HG03575 (cell line): ENCODE data around the gene FAM47E.
"Not testable (repeated sequence)": the region's sequence is repeated elsewhere in the genome, so short reads cannot be mapped to it uniquely, and the experiment has no call there.

ENCODE experiments used
- ATAC-seq: cut with Tn5 transposase; IDR thresholded peaks from one replicate; pipeline ENCODE4 v1.9.1; 2021; ENCODE audit not compliant: unreplicated experiment, insufficient number of reproducible peaks, low FRiP score; ENCODE audit errors: extremely low read depth

The FAM47E gene

DNA sequence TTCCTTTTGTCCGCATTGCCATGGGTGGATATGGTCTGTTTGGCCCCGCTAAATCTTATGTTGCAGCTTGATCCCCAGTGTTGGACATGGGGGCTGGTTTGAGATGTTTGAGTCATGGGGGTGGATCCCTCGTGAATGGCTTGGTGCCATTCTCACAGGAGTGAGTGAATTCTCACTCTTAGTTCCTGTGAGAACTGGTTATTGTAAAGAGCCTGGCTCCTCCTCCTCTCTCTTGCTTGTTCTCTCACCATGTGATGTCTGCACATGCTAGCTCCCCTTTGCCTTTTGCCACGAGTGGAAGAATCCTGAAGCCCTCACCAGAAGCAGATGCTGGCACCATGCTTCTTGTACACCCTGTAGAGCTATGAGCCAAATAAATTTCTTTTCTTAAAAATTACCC lies 32.4 kb downstream of the FAM47E start:
- no peak for ATAC-seq

DNA sequence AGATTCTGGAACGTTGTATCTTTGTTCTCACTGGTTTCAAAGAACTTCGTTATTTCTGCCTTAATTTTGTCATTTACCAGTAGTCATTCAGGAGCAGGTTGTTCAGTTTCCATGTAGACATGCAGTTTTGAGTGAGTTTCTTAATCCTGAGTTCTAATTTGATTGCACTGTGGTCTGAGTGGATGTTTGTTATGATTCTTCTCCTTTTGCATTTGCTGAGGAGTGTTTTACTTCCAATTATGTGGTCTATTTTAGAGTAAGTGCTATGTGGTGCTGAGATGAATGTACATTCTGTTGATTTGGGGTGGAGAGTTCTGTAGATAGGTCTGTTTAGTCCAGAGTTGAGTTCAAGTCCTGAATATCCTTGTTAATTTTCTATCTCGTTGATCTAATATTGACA lies 36.3 kb downstream of the FAM47E start:
- not testable (repeated sequence) for ATAC-seq

DNA sequence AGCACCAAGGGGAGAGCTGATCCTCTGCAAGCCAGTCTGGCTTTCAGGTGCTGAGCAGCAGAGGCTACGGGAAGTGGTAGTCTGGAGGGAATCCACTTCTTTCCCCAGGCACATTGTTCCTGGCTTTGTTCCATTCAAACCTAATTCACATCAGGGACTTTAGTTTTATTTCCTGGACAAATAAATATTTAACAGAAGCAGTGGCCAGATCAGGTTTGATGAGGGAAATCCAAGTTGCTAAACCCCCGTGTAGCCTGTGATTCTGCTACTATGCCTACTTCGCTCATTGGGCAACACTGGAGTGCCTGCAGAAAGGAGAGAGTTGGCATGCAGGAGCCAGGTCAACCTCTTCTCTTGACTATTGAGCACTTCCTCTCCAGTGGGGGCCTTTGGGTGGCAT lies 41.2 kb downstream of the FAM47E start:
- ATAC-seq, result no peak

DNA sequence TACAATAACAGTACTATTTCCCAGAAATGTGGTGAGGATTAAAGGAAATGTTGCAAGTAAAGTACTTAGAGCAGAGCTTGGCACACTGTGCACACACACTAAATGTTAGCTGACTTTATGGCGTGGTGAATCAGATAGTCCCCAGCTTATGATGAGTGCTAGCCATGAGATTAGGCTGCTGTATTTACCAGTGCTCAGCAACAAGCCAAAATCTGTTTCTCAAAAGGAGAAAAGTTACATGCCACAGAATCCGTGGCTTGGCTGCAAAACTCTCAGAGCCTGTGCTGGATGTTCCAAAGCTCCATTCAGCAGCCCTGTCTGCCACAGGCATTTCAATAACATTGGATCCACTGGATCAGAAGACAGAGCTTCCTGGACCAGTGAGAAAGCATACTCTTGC lies 42.3 kb downstream of the FAM47E start:
- no peak for ATAC-seq

DNA sequence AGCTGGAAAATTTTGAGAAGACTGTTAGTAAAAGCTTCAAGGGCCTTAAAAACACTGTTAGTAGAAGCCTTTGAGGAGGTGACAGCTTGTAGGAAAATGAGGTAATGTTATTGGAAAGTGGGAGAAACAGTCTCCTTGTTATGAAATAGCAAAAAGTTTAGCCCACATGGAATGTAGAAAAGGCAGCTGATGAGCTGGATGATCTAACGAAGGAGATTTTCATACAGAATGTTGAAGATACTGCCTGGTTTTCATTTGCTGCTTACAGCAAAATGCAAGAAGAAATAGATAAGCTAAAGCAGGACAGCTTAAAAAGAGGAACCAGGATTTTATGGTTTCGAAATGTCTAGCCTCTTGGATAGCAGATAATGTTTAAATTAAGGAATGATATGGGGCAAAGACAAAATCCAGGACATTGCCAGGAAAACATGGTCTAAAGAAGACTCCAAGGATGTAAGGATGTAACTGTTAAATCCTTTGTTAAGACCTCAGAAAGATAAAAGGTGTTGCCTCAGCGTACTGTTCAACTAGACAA lies 44.8 kb downstream of the FAM47E start:
- no peak for ATAC-seq

DNA sequence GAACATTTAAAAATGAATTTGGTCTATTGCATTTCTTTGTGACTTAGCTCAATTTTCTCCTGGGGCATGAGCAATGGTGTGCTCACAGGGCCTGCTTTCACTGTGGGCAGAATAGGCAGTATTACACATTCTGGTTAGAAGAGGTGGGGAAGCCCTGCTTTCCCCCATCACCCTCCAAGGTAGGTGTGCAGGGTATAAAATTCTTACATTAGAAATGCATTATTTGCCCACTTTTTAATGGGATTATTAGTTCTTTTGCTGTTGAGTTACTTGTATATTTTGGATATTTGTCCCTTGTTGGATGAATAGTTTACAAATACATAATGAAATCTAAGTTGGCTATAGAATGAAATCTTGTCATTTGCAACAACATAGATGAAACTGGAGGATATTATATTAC lies 46.7 kb downstream of the FAM47E start:
- ATAC-seq, result no peak

DNA sequence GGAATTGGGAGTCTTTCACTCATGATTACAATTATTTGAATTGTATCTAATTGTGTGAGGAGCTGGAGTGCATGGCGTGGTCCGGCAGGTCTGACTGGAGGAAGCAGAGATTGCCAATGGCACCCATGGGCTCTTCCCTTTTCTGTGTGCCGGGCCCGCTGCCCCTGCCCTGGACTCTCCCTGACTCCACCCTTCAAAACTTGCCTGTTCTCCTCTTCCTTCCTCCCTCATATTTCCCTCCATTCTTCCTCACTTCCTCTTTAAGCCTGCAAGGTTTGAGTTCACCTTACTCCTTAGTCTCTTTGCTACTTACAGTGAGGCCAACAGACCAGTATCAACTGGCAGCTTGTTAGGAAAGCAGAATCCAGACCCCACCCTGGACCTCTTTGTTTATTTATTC lies 48.5 kb downstream of the FAM47E start:
- no peak for ATAC-seq

DNA sequence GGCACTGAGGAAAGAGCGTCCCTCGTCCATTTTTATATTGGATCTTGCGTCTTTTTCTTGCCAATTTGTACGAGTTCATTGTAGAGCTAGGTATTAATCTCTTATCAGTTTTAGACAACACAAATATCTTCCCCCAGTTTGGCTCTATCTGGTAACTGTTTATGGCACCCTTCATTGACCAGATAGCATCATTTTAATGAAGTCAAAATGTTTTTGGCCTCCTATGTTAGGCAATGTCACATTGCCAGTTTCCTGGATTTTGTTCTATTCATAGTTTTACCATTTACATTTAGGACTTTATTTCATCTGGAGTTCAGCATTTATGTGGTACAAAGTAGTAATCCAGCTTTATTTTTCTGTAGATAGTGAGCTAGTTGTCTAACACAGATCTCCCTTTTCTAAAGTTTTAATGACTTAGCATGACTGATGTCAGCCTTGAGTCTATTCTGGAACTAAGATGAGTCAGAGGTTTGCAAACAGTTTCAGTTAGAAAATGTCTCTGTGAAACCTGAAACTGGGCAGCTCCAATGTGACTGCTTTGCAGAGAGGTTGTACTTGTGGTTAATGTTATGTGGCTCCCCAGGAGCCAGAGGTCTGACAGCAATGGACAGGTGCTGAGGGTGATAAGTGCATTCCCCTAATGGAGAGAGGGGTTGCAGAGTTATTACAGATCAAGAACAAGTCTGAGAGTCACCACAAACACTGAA lies 49.7 kb downstream of the FAM47E start:
- peak; percentile 99 for ATAC-seq

DNA sequence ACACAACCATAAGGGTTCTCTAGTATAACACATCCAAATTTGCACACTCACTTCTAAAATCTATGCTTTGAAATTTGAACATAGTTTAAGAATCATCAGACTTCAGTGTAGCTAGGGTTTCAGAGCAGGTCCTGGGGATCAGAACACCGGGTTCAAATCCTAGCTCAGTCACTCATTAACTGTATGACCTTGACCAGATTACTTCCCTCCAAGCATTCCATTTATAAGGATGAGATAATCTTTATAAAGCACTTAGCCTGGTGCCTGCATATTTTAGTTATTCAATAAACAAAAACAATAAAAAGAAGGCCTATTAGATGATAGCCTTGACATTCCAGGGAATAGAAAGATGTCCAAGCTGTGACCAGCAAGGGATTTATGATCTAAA lies 50.2 kb downstream of the FAM47E start:
- no peak for ATAC-seq

DNA sequence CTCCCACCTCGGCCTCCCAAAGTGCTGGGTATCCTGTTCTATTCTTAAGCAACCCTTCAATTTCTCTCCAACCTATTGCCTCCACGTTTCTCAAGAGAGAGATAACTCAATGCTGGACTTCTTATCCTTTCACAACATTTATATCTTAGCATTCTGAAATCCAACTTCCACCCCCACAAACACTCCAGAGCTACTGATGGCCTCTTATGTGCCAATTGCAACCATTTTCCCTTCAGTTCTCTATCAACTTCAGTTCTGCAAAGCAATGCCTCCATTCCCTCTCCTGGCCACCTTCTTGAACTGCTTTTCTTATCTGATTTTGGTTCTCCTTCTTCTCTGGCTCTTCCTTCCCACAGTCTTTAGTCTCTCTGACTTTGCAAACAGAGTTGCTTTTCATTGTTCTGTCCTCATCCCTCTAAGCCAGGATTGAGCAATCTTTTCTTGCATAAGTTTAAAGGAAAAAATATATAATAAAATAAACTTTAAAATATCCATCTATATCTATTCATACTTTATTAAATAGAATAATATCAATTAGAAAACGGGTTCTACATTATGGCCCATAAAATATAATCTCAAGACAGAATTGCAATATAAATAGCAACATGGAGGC lies 51.4 kb downstream of the FAM47E start:
- ATAC-seq, result no peak

DNA sequence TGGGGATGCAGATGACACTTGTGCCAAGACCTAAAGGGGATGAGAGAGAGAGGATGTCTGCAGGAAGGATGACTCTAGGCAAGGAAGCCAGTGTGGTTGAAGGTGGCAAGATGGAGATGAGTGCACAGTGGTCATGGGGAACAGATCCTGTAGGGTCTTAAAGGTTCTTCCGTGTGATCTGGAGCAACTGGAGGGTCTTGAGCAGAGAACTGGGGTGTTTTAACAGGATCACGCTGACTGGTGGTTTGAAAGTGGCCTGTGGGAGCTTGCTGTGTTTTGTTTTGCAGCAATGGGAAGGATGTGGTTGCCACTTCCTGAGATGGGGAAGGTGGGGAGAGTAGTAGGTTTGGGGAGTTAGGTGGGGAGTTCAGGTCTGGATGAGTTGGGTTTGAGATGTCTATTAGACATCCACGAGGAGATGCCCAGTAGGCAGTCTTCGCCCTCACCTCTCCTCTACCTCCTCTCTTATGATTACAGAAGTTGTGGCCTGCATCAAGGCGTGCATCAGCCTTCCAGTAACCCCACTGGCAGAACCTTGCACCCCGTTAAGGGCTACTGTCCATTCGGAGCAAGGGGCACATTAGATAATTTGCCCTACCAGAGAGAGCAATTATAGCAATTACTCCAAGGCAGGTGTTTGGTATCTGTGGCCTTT lies 53.6 kb downstream of the FAM47E start:
- ATAC-seq, result no peak

DNA sequence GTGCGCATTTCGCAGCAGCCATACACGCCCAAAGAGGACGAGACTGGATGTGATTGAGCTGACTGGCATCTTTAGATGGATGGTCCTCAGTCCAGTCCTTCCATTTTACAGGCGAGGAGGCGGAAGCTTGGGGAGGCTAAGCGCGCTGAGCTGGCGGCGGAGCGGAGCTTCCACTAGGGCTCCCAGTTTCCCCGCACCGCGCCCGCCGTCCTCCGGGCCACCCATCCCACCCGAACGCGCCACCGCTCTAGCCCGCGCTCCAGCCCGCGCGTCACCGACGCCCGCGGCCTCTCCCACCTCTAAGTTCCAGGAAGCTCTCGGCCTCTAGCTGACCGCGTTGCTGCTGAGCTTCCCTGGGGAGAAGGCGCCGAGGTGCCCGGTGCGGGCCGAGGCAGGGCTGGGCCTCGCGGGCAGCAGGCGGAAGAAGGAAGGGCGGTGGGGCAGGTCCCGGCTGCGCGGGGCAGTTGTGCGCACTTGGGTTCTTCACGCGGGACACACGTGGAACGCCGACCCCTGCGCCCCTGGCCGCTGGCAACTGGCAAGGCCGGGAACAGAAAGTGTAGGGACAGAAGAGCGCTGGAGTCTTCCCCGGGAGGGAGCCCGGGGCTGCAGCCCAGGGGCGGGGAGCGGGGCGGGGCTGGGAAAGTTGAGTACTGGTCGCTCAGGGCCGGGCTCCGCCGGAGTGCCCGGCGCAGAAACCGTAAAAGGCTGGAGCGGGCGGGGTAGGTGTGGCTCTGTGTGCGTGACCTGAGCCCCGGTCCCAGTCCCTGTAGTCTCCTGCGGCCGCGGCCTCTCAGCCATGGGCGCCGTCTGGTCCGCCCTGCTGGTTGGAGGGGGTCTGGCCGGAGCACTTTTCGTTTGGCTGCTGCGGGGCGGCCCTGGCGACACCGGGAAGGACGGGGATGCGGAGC lies 54.7 kb downstream of the FAM47E start, which contains the start of gene STBD1:
Gene STBD1 (plus strand): TSS at position 763 of the 911 bp plus-strand sequence. CDS start 37 bp downstream, at position 800.
- ATAC-seq, result no peak

DNA sequence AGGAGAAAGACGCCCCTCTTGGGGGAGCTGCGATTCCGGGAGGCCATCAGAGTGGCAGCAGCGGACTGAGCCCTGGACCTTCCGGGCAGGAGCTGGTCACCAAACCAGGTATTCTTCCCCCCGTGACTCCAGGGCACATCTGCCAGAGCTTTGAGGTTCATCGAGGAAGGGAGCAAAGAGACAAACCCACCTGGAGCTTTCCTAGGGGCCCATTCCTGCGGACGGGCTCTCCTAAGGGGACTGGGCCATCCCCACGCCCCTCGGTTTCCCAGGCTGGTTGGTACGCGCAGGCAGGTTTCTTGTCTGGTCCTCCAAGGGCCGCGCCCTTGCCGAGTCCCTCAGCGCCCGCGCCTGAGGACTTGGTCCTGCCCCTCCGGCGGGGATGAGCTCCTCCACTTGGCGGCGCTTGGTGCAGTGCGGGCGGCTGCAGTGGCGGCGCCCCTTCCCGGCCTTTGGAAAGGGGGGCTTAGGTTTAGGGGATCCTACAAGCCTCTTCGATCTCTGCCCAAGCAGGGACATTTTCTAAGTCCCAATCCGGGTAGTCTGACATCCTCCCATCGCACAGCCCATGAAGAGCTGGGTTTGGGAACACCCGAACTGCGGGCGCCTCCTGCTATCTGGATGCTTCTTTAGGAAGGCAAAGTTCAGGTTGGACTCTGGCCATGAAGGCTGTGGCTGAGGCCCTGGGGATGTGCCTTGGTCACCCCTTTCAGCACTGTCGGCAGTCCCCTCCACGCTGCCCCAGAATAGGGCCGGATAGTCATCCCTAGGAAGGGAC lies 55.5 kb downstream of the FAM47E start:
- ATAC-seq, result no peak

DNA sequence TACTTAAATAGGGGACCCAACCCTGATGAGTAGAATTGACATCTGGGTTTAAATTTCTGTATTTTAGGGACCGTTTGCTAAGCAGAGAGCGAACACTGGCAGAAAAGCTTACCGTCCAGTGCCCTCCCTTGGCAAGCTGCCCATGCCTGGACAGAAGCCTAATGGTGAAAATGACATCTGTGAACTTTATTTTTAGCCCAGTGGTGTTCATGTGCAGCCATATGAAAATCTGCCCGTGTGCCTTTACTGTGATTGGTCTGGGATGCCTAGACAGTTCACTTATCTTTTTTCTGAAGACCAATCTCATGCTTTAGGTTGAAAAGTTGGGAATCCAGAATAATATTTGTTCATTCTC lies 56.1 kb downstream of the FAM47E start:
- ATAC-seq, result no peak

DNA sequence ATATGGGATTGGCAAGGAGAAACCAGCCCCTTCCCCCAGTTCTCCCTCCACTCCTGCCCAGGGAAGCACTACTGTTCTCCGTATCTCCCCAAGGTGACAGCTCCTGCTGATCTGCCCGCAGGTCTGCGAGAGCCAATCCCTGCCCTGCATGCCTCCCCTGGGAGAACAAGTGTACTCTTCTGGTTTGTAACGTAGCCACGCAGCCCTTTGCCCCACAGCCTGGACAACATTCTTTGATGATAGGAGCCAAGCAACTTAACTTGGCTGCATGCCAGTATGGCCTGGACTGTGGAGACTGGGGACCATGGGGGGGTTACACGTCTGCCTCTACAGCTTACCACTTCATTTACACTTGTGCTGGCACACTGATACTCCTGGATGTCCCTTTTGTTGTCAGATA lies 57.0 kb downstream of the FAM47E start:
- ATAC-seq, result no peak

DNA sequence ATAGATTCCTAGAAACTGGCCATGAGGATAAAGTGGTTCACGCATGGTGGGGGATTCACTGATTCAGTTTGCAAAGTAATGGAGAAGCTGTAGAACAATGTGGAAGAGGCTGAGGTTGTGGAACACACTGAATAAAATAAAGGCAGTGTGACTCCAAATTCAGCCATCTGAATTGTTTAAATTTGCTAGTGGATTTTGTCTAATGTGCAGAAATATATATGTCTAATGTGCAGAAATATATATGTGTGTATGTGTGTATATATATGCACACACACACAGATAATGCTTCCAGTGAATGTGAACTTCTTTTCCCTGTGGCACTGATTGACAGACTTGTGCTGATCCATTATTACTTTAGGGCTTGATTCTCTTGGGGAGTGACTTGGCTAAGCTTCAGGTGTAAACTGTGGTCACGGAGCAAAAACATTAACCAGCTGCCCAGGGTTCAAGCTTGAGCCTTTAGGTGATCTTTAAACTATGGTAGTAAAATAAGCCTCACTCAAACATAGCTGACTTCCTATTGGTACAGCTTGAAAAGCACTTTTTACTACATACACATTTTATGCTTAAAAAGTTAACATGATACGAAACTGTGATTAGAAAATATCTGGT lies 58.5 kb downstream of the FAM47E start:
- no peak for ATAC-seq

DNA sequence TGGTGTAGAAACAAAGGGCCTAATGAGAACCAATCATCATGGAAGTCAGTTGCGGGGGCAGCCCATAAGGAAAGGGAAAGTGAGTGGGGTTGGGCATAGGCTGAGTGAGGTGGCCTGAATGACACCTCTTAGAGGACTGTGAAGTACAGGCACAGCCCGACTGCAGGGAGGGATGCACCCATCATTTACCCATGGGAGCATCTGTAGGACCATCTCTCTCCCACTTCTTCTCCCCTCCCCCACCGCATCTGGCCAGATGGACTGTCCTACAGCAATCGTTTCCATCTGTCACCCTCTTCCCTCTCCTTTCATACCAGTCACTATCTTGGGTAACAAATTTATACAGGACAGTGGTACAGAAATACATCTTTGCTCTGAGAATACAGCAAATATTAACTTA lies 59.2 kb downstream of the FAM47E start:
- no peak for ATAC-seq

DNA sequence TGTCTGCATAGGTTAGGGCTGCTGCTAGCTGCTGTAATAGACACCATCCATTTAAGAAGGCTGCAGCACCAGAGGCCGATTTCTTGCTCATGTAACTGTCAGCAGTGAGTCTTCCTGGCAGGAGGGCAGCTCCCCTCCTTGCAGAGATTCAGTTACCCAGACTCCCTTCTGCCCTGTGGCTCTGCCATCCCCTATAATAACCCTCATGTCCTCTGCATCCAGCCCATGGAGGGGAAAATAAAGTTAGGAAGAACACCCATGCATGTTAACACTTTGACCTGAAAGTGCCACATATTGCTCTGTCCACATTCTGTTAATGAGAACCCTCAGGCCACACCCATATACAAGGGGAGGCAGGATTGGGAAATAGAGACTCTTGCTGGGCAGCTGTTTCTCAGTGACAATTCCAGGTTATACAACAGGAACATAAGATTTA lies 60.4 kb downstream of the FAM47E start:
- no peak for ATAC-seq
